NCI-H526 (cell line): ENCODE results near the gene ENPEP.

Experiments used
- DNase-seq, 2 experiments: peaks; one replicate each; lab custom pipeline; 2025; lab: John Stamatoyannopoulos, UW

ENPEP gene

DNA sequence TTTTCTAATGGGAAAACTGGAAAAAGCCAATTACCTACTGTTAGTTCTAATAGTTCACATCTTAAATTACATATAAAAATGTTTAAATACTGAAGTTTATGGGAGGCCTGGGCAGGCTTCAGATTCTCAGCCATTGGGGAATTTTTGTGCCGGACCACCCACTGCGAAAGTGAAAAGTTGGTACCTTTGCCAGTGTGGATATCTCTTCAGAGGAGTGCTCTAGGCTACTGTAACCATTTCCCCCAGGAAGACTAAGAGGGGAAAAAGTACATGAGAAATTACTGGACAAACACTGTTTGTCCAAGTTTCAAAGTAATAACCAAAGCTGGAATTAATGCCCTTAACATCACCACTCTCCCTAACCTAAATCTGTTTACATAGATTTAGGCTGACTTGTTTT, 126.1 kb downstream of the ENPEP start:
- DNase-seq: no peak

DNA sequence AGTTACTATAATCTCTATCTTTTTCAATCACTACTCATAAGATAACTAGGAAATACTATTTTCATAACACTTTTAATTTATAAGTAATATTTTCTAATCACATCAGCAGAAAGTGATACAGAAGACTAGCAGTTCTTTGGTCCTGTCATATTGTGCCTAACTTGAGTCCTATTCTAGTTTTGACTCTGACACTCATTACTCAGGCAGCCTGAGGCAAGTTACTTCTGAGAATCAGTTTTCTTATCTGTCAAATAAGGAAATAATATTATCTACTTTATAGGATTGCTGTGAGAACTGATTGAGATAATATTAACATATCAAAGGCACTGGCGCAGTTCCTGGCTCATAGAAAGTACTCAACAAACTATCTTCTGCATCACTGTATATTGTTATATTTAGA, 129.1 kb downstream of the ENPEP start:
- DNase-seq: no peak

- DNase-seq: no peak
These were observed 133.2 kb downstream of the ENPEP start for GRCh38 chr4:110609044-110609750.

GRCh38 chr4:110610620-110610939, 134.6 kb downstream of the ENPEP start:
- no peak for DNase-seq

- no peak for DNase-seq
These were observed 135.2 kb downstream of the ENPEP start for GRCh38 chr4:110610940-110611831.

GRCh38 chr4:110611968-110612447, 136.1 kb downstream of the ENPEP start:
- no peak for DNase-seq

GRCh38 chr4:110612631-110613269, 136.8 kb downstream of the ENPEP start:
- no peak for DNase-seq

- no peak for DNase-seq
These were observed 137.8 kb downstream of the ENPEP start for GRCh38 chr4:110613745-110614144.

GRCh38 chr4:110614173-110614963, 138.4 kb downstream of the ENPEP start:
- no peak for DNase-seq
